ENCODE measurements around the gene WDFY4.

WDFY4 gene

DNA sequence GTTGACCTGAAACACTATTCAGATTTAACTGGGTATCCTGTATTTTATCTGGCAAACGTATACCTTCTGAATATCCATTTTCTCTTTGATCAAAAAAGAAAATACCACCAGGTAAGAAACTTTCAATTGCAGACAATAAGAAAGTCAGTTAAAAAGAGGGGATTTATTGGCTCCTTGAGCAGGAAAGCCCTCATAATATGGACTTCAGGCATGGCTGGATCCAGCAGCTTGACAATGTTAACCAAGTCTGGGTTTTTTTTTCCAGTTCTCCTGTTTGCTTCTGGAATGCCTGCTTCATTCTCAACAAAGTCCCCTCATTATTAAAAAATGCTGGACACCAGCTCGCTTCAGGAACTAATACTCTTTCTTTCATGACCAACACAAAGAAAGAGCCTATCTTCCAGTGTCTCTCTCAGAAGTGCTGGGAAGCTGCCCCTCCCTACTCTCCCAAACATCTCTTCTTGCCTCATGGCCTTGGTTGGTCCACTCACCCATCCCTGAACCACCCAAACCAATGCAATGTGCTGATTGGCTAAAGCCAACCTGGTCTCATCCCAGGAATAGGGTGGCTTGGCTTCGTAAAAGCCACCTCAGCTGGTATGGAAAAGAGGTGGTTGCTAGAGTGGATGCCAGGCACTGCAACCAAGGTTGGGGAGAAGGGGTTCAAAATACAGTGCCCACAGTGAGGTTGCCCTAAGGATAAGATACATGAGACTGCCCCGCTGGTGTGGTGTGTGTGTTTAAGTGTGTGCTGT, 30.6 kb upstream of the WDFY4 start:
- no peak overlapping the region for H3K27ac ChIP-seq (ENCODE audit: extremely low read depth, low read depth, low read length)
- TF ChIP-seq ZNF2 (tag by site-specific recombination; IDR thresholded peaks at IDR 0.05) (no peak), ZNF114 (tag by site-specific recombination; IDR thresholded peaks at IDR 0.05) (no peak), ZNF48 (tag by site-specific recombination; IDR thresholded peaks at IDR 0.05) (no peak), ZNF785 (tag by site-specific recombination; IDR thresholded peaks at IDR 0.05) (no peak), ZNF202 (tag by site-specific recombination; IDR thresholded peaks at IDR 0.05; ENCODE audit: borderline replicate concordance) (no peak), ZNF239 (tag by site-specific recombination; IDR thresholded peaks at IDR 0.05) (no peak), KLF10 (tag by site-specific recombination; IDR thresholded peaks at IDR 0.05) (no peak), ZNF184 (tag by site-specific recombination; IDR thresholded peaks at IDR 0.05) (no peak), ZNF335 (tag by site-specific recombination; conservative IDR thresholded peaks at IDR 0.05) (no peak), ZNF416 (tag by site-specific recombination; IDR thresholded peaks at IDR 0.05) (no peak), ZNF843 (tag by site-specific recombination; IDR thresholded peaks at IDR 0.05) (no peak), KLF8 (tag by site-specific recombination; IDR thresholded peaks at IDR 0.05) (no peak), HOXD13 (CRISPR knock-in tag; IDR thresholded peaks at IDR 0.05; ENCODE audit: borderline replicate concordance) (no peak)
- TF ChIP-seq, protein P1, sequence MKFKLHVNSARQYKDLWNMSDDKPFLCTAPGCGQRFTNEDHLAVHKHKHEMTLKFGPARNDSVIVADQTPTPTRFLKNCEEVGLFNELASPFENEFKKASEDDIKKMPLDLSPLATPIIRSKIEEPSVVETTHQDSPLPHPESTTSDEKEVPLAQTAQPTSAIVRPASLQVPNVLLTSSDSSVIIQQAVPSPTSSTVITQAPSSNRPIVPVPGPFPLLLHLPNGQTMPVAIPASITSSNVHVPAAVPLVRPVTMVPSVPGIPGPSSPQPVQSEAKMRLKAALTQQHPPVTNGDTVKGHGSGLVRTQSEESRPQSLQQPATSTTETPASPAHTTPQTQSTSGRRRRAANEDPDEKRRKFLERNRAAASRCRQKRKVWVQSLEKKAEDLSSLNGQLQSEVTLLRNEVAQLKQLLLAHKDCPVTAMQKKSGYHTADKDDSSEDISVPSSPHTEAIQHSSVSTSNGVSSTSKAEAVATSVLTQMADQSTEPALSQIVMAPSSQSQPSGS (tag by site-specific recombination; IDR thresholded peaks at IDR 0.05; ENCODE audit: low read depth), result no peak
- TF ChIP-seq, protein P2, sequence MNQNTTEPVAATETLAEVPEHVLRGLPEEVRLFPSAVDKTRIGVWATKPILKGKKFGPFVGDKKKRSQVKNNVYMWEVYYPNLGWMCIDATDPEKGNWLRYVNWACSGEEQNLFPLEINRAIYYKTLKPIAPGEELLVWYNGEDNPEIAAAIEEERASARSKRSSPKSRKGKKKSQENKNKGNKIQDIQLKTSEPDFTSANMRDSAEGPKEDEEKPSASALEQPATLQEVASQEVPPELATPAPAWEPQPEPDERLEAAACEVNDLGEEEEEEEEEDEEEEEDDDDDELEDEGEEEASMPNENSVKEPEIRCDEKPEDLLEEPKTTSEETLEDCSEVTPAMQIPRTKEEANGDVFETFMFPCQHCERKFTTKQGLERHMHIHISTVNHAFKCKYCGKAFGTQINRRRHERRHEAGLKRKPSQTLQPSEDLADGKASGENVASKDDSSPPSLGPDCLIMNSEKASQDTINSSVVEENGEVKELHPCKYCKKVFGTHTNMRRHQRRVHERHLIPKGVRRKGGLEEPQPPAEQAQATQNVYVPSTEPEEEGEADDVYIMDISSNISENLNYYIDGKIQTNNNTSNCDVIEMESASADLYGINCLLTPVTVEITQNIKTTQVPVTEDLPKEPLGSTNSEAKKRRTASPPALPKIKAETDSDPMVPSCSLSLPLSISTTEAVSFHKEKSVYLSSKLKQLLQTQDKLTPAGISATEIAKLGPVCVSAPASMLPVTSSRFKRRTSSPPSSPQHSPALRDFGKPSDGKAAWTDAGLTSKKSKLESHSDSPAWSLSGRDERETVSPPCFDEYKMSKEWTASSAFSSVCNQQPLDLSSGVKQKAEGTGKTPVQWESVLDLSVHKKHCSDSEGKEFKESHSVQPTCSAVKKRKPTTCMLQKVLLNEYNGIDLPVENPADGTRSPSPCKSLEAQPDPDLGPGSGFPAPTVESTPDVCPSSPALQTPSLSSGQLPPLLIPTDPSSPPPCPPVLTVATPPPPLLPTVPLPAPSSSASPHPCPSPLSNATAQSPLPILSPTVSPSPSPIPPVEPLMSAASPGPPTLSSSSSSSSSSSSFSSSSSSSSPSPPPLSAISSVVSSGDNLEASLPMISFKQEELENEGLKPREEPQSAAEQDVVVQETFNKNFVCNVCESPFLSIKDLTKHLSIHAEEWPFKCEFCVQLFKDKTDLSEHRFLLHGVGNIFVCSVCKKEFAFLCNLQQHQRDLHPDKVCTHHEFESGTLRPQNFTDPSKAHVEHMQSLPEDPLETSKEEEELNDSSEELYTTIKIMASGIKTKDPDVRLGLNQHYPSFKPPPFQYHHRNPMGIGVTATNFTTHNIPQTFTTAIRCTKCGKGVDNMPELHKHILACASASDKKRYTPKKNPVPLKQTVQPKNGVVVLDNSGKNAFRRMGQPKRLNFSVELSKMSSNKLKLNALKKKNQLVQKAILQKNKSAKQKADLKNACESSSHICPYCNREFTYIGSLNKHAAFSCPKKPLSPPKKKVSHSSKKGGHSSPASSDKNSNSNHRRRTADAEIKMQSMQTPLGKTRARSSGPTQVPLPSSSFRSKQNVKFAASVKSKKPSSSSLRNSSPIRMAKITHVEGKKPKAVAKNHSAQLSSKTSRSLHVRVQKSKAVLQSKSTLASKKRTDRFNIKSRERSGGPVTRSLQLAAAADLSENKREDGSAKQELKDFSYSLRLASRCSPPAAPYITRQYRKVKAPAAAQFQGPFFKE (tag by site-specific recombination; IDR thresholded peaks at IDR 0.05; ENCODE audit: borderline replicate concordance), result no peak
- TF ChIP-seq, protein P3, sequence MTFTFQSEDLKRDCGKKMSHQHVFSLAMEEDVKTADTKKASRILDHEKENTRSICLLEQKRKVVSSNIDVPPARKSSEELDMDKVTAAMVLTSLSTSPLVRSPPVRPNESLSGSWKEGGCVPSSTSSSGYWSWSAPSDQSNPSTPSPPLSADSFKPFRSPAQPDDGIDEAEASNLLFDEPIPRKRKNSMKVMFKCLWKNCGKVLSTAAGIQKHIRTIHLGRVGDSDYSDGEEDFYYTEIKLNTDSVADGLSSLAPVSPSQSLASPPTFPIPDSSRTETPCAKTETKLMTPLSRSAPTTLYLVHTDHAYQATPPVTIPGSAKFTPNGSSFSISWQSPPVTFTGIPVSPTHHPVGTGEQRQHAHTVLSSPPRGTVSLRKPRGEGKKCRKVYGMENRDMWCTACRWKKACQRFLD (tag by site-specific recombination; IDR thresholded peaks at IDR 0.05), result no peak
- TF ChIP-seq, protein P4, sequence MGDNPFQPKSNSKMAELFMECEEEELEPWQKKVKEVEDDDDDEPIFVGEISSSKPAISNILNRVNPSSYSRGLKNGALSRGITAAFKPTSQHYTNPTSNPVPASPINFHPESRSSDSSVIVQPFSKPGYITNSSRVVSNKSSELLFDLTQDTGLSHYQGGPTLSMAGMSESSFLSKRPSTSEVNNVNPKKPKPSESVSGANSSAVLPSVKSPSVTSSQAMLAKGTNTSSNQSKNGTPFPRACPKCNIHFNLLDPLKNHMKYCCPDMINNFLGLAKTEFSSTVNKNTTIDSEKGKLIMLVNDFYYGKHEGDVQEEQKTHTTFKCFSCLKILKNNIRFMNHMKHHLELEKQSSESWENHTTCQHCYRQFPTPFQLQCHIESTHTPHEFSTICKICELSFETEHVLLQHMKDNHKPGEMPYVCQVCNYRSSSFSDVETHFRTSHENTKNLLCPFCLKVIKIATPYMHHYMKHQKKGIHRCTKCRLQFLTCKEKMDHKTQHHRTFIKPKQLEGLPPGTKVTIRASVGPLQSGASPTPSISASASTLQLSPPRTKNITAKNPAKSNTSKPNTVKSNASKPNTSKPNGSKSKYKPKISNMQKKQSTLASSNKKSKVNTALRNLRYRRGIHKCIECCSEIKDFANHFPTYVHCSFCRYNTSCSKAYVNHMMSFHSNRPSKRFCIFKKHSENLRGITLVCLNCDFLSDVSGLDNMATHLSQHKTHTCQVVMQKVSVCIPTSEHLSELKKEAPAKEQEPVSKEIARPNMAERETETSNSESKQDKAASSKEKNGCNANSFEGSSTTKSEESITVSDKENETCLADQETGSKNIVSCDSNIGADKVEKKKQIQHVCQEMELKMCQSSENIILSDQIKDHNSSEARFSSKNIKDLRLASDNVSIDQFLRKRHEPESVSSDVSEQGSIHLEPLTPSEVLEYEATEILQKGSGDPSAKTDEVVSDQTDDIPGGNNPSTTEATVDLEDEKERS (tag by site-specific recombination; IDR thresholded peaks at IDR 0.05), result no peak
- TF ChIP-seq, protein P5, sequence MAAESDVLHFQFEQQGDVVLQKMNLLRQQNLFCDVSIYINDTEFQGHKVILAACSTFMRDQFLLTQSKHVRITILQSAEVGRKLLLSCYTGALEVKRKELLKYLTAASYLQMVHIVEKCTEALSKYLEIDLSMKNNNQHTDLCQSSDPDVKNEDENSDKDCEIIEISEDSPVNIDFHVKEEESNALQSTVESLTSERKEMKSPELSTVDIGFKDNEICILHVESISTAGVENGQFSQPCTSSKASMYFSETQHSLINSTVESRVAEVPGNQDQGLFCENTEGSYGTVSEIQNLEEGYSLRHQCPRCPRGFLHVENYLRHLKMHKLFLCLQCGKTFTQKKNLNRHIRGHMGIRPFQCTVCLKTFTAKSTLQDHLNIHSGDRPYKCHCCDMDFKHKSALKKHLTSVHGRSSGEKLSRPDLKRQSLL (tag by site-specific recombination; IDR thresholded peaks at IDR 0.05), result no peak
- TF ChIP-seq, protein P6, sequence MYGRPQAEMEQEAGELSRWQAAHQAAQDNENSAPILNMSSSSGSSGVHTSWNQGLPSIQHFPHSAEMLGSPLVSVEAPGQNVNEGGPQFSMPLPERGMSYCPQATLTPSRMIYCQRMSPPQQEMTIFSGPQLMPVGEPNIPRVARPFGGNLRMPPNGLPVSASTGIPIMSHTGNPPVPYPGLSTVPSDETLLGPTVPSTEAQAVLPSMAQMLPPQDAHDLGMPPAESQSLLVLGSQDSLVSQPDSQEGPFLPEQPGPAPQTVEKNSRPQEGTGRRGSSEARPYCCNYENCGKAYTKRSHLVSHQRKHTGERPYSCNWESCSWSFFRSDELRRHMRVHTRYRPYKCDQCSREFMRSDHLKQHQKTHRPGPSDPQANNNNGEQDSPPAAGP (tag by site-specific recombination; IDR thresholded peaks at IDR 0.05), result no peak
- TF ChIP-seq, protein P7, sequence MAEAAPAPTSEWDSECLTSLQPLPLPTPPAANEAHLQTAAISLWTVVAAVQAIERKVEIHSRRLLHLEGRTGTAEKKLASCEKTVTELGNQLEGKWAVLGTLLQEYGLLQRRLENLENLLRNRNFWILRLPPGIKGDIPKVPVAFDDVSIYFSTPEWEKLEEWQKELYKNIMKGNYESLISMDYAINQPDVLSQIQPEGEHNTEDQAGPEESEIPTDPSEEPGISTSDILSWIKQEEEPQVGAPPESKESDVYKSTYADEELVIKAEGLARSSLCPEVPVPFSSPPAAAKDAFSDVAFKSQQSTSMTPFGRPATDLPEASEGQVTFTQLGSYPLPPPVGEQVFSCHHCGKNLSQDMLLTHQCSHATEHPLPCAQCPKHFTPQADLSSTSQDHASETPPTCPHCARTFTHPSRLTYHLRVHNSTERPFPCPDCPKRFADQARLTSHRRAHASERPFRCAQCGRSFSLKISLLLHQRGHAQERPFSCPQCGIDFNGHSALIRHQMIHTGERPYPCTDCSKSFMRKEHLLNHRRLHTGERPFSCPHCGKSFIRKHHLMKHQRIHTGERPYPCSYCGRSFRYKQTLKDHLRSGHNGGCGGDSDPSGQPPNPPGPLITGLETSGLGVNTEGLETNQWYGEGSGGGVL (tag by site-specific recombination; IDR thresholded peaks at IDR 0.05), result no peak
- no peaks in the 10 kb centered on the region for H3K9me3 ChIP-seq (ENCODE audit: control insufficient read depth, insufficient read depth, low read depth, low read length)
- POLR2A ChIA-PET, result no interaction called here
- CTCF ChIA-PET, result interaction anchor here (0.6 kb wide), 1 partner anchor 290 kb away, joined by 3 read pairs; no protein-coding TSS in a partner anchor
- H3K36me3 ChIP-seq (ENCODE audit: control insufficient read depth in 2 of 2, insufficient read depth in 1 of 2, low read length in 2 of 2), result no peaks in the 10 kb centered on the region
- H3K4me3 ChIP-seq (ENCODE audit: low read depth, low read length), result no peak overlapping the region
- H3K4me1 ChIP-seq (ENCODE audit: control insufficient read depth, insufficient read depth, low read length), result no peaks in the 10 kb centered on the region

Measured in HEK293 (cell line).